Thymus (tissue), 11 donors: ENCODE results near the gene FNDC5. TPM values are rescaled to one million over a fixed set of nuclear protein-coding genes. Genes with fewer than 3 reads are reported as not detected.
A peak's percentile ranks its signal among the peaks of the same experiment; 100 is the strongest.

ENCODE experiments used
- DNase-seq, 9 donors: peaks; one replicate each; pipeline ENCODE4 v3.0.0-alpha.2; 2013; ENCODE audit warnings: low spot score in 9 of 9, low read depth in 6 of 9, missing footprints in 1 of 9
- H3K27ac ChIP-seq, 2 donors: one replicate each; pipeline ENCODE4 v1.5.1; 2013; ENCODE audit warnings: control low read depth in 1 of 2, low read depth in 1 of 2, low read length in 1 of 2, mild to moderate bottlenecking in 1 of 2, moderate library complexity in 1 of 2
- H3K27me3 ChIP-seq, 2 donors: one replicate each; pipeline ENCODE4 v1.5.1; 2013; ENCODE audit warnings: low read length in 1 of 2; ENCODE audit not compliant: control insufficient read depth in 2 of 2, insufficient read depth in 1 of 2
- H3K36me3 ChIP-seq, 2 donors: one replicate each; pipeline ENCODE4 v1.5.1; 2013; ENCODE audit warnings: low read length in 1 of 2, mild to moderate bottlenecking in 1 of 2, moderate library complexity in 1 of 2; ENCODE audit not compliant: control insufficient read depth in 2 of 2, insufficient read depth in 2 of 2
- H3K4me1 ChIP-seq, 2 donors: one replicate each; pipeline ENCODE4 v1.5.1; 2013; ENCODE audit warnings: low read length in 2 of 2; ENCODE audit not compliant: control insufficient read depth in 2 of 2, insufficient read depth in 2 of 2
- H3K4me3 ChIP-seq, 2 donors: one replicate each; pipeline ENCODE4 v1.5.1; 2013; ENCODE audit warnings: low read length in 2 of 2, control low read depth in 1 of 2, mild to moderate bottlenecking in 1 of 2
- H3K9me3 ChIP-seq, 2 donors: one replicate each; pipeline ENCODE4 v1.5.1; 2013; ENCODE audit warnings: low read length in 1 of 2, mild to moderate bottlenecking in 1 of 2; ENCODE audit not compliant: control insufficient read depth in 2 of 2, insufficient read depth in 1 of 2
- WGBS: extraction: QIAGEN DNeasy Blood & Tissue Kit; methylation state at CpG from one replicate; pipeline ENCODE4 v1.1.7; 2013; 5-methylcytosine and 5-hydroxymethylcytosine counted together
- polyA plus RNA-seq: library from polyadenylated mRNA; stranded (reverse); fragments of 200-250 nt; gene quantifications from one replicate; pipeline ENCODE4 v1.2.3, GENCODE V29; 2013
- total RNA-seq: library from RNA; stranded (reverse); fragments of 120-200 nt; gene quantifications from one replicate; pipeline ENCODE4 v1.2.4, GENCODE V29; 2013
- donor health status: healthy.

The FNDC5 gene
- total and polyA plus RNA-seq, 2 donors = 0.78 to 3.5 TPM

DNA sequence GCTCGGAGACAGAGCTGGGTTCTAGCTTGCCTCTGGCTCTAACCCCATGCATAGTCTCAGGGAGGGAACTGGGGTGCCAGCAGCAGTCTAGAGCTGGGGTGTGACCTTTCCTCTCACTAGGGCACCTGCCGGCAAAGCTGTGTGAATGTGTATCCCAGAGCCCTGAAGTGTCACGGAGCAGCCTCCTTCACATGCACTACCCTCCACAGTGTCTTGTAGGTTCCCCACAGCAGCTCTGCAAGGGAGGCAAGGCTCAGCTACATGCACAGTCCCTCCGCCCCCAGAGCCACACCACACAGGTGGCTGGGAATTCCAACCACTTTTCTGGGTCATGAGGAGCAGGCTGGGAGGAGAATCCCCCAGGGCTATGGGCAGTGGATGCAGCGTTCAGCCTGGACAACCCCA lies 7.9 kb upstream of the FNDC5 start:
- no peak for DNase-seq
- H3K27me3 ChIP-seq = peaks cover 2 to 75% of the 10 kb centered on the region in 2 donors
- H3K27ac ChIP-seq = no peak overlapping the region
- no peaks in the 10 kb centered on the region for H3K36me3 ChIP-seq
- H3K4me1 ChIP-seq = peaks cover 0 to 4% of the 10 kb centered on the region in 2 donors
- WGBS = 91% methylated on average over 5 of the region's 5 CpGs
- H3K4me3 ChIP-seq = no peak overlapping the region
- no peaks in the 10 kb centered on the region for H3K9me3 ChIP-seq

- Histone ChIP-seq H3K4me3 (no peak overlapping the region), H3K9me3 (no peaks in the 10 kb centered on the region), H3K36me3 (no peaks in the 10 kb centered on the region), H3K4me1 (peaks cover 0 to 4% of the 10 kb centered on the region in 2 donors), H3K27ac (no peak overlapping the region), H3K27me3 (peaks cover 2 to 75% of the 10 kb centered on the region in 2 donors)
- DNase-seq = no peak
- 90% methylated on average over 6 of the region's 6 CpGs for WGBS
Measured at GRCh38 chr1:32878183-32878582, 7.5 kb upstream of the FNDC5 start.

DNA sequence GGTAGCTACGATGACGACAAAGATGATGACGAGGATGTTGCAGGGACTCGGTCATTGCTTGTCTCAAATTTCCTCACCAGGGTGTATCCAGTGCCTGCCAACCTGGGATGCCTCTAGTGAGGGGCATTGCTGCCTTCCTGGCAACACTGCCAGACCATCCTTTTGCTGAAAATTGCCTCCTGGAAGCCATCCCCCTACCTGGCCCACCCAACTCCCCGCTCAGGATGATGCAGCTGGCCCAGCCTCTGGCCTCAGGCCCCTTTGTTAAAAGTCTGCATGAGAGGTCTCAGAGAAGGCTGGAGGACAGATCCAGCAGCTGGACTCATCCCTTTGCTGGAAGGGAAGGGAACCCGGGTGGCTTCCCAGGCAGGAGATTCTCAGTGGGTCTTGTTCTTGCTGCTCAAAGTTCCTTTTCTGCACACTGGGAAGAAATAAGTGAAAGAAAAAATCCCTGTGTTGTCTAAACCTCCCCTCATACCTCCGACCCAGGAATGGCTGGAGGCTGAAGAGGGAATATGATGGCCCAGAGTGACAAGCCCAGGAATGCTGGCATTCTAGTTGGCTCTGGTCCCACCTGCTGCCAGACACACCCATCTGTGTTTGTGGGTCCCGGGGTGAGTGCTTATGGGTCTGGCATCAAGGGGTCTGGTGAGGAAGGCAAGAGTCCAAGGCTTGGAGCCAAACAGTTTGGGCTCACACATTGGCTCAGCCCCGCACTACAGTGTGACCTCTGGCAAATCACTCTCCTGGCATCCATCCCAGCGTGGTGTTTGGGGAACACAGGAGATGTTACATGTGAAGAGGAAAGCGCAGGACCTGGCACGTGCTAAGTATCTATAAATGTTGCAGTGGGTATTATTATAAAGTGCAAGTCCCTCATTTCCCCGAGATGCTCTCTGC lies 6.7 kb upstream of the FNDC5 start:
- peaks cover 0 to 9% of the 10 kb centered on the region in 2 donors for H3K4me1 ChIP-seq
- no peaks in the 10 kb centered on the region for H3K9me3 ChIP-seq
- DNase-seq = no peak
- H3K27me3 ChIP-seq = peaks cover 3 to 74% of the 10 kb centered on the region in 2 donors
- H3K36me3 ChIP-seq = no peaks in the 10 kb centered on the region
- no peak overlapping the region for H3K4me3 ChIP-seq
- 92% methylated on average over 13 of the region's 13 CpGs for WGBS
- no peak overlapping the region for H3K27ac ChIP-seq

DNA sequence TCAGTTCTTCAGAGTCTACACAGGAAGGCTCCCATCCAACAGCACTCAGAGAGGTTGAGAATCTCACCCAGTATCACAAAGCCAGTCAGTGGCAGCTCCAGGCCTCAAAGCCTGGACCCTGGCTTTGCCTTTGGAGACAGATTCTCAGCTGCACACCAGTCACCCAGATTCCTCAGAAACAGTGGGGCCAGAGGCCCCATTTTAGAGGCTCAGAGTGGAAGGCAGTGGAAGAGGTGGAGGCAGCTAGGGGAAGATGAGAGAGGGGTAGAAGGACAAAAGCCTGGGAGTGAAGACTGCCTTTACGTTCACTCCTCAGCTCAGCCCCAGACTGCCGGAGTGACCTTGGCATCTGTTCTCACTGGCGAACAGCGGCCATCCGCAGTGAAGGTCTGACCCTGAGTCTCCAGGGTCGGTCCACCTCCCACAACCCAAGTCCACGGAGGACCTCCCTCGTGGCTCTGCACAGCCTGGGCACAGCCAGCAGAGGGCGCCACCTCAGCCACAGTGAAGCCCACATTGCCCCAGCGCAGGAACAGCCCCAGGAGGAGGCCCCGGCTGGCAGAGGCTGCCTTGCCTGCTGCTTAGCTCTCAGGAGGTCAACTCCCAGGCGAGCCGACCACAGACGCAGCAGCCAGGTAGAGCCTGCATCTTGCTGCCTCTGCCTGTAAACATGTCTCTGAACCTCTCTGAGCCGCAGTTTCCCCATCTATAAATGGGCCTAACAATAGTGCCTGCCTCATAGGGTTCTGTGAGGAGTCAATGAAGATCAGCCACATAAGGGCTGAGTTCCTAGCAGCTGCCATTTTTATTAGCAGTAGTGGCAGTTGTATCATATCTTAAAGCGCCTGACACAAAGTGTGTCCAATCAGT lies 5.9 kb upstream of the FNDC5 start:
- no peaks in the 10 kb centered on the region for H3K9me3 ChIP-seq
- H3K27ac ChIP-seq = no peak overlapping the region
- peak in 4 of 9 donors; percentile 26 to 65 (median 56) for DNase-seq
- H3K27me3 ChIP-seq = peaks cover 10 to 74% of the 10 kb centered on the region in 2 donors
- no peaks in the 10 kb centered on the region for H3K36me3 ChIP-seq
- peaks cover 0 to 14% of the 10 kb centered on the region in 2 donors for H3K4me1 ChIP-seq
- H3K4me3 ChIP-seq = no peak overlapping the region
- WGBS = 36% methylated on average over 16 of the region's 16 CpGs

DNA sequence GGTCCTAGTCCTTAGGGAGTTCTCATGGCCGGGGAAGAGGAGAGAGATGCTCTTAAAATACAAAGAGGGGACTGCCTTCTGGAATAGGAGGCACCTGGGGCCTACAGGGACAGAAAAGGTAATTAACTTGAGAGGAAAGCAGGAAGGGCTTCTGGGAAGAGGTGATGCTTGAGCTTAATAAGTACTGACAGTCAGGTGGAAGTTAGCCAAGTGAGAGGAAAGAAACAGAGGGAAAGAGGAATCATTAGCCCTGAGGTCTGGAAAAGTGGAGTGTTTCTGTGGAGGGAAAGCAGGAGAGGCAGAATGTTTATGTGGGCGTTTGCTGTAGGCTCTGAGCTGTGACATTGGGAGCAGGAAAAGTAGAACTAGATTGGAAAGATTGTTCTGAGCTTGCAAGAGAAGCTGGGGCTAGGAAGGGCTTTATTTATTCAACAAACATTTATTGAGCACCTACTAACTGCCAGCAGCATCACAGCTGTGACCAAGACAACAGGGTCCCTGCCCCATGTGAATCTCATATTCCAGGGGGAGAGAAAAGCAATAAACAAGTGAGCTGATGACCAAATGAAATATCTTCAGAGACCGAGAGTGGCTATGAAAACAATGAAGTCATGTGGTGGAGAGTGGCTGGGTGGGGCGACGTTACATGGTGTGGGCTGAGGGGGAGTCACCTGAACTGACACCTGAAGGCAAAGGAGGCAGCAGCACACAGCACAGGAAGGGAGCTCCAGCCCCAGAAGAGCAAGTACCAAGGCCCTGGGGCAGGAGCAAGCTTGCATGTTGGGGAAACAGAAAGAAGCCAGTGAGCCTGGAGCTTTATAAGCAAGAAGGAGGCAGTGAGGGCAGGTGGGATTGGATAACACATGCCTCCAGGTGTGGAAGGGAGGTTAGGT lies 4.4 kb upstream of the FNDC5 start:
- H3K4me1 ChIP-seq = peaks cover 0 to 20% of the 10 kb centered on the region in 2 donors
- H3K36me3 ChIP-seq = no peaks in the 10 kb centered on the region
- no peaks in the 10 kb centered on the region for H3K9me3 ChIP-seq
- no peak for DNase-seq
- no peak overlapping the region for H3K4me3 ChIP-seq
- no peak overlapping the region for H3K27ac ChIP-seq
- H3K27me3 ChIP-seq = peaks cover 21 to 77% of the 10 kb centered on the region in 2 donors
- WGBS = 88% methylated on average over 5 of the region's 5 CpGs

GRCh38 chr1:32873484-32873883 lies 2.8 kb upstream of the FNDC5 start:
- WGBS = 87% methylated on average over 5 of the region's 5 CpGs
- H3K4me1 ChIP-seq = peaks cover 0 to 20% of the 10 kb centered on the region in 2 donors
- H3K27me3 ChIP-seq = peaks cover 36 to 86% of the 10 kb centered on the region in 2 donors
- H3K36me3 ChIP-seq = peaks cover 0 to 5% of the 10 kb centered on the region in 2 donors
- H3K4me3 ChIP-seq = no peak overlapping the region
- no peaks in the 10 kb centered on the region for H3K9me3 ChIP-seq
- DNase-seq = no peak
- no peak overlapping the region for H3K27ac ChIP-seq

- Histone ChIP-seq H3K4me1 (peaks cover 0 to 20% of the 10 kb centered on the region in 2 donors), H3K27me3 (peaks cover 36 to 73% of the 10 kb centered on the region in 2 donors), H3K4me3 (no peak overlapping the region), H3K36me3 (peaks cover 0 to 11% of the 10 kb centered on the region in 2 donors), H3K9me3 (no peaks in the 10 kb centered on the region), H3K27ac (no peak overlapping the region)
- WGBS = 52% methylated on average over 7 of the region's 7 CpGs
- DNase-seq = no peak
Measured at GRCh38 chr1:32872192-32872460, 1.4 kb upstream of the FNDC5 start.

GRCh38 chr1:32871364-32872191 lies 866 bp upstream of the FNDC5 start:
- H3K27ac ChIP-seq = no peak overlapping the region
- H3K9me3 ChIP-seq = no peaks in the 10 kb centered on the region
- DNase-seq = no peak
- H3K27me3 ChIP-seq = peaks cover 36 to 68% of the 10 kb centered on the region in 2 donors
- H3K36me3 ChIP-seq = peaks cover 0 to 11% of the 10 kb centered on the region in 2 donors
- WGBS = 55% methylated on average over 13 of the region's 13 CpGs
- no peak overlapping the region for H3K4me3 ChIP-seq
- peaks cover 0 to 20% of the 10 kb centered on the region in 2 donors for H3K4me1 ChIP-seq
